IPS-NIHi11 (cell line): Measurements from ENCODE around the gene TBCD.

Experiments used
- DNase-seq: peaks from one replicate; pipeline ENCODE4 v3.0.0; 2012; ENCODE audit warnings: mixed read lengths, low spot score

Gene TBCD

DNA sequence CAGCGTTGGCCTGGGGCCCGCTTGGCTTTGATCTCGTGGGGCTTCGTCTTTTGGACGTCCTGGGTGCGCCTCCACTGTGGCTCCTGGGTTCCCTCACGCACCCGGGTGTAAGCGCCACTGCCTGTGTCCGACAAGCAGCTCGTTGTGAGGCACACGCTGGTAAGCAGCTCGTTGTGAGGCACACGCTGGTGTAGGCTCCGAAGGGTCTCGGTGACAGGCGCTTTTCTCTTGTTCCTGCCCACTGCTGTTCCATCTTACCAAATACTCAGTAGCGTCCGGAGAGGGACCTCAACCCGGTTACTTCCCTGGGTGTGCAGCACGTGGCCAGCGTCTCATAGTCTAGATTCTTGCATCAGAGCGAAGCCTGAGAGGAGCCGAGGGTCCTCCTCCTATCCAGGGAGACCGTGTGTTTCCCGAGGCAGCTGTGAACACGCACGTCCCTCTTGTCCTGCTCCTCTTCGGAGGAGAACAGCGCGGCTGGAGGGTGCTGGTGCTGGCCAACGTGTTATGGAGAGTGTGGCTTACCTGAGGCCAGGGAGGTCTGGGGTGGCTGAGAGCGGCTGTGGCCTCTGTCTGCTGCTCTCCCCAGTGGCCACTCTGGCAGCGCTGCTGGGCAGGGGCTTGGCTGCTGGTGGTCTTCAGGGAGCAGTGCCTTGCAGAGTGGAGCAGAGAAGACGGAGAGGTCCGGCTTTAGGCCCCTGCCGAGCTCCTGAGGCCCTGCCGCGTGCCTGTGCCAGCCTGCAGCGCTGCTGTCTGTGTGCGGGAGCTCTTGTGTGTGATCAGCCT lies 120.1 kb downstream of the TBCD start:
- DNase-seq: no peak

DNA sequence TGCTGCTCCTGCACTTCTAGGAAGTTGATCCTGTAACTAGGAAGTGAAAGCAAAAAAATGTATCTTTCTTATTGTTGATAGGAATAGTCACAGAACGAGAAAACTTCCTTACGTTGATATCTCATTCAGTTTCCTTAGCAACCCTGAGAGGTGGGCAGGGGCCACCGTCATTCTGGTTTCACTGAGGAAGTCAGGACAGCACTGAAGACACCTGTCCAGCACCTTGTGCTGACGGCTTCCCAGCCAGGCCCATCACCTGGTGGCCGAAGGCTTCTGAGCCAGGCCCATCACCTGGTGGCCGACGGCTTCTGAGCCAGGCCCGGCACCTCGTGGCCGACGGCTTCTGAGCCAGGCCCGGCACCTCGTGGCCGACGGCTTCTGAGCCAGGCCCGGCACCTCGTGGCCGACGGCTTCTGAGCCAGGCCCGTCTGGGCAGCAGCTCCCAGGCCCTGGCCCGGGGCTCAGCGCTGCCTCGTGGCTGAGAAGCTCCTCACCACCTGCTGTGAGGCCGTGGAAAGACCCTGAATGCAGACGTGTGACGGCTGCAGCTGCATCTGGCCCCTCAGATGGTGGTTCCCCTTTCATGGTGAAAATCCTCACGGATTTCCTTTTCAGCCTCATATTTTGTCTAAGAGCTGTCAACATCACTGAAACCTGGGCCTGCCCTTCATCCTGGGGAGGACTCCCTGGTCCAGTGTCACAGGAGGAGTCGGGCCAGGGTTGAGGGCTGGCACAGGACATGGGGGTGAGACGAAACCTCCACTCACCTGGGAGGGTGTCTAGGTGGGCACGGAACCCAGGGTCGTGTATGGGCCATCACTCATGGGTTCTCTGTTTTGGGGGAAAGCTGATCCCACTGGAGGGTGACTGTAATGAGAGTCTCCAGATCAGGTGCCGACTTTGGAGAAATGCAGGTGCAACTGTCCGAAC lies 121.0 kb downstream of the TBCD start:
- no peak for DNase-seq

DNA sequence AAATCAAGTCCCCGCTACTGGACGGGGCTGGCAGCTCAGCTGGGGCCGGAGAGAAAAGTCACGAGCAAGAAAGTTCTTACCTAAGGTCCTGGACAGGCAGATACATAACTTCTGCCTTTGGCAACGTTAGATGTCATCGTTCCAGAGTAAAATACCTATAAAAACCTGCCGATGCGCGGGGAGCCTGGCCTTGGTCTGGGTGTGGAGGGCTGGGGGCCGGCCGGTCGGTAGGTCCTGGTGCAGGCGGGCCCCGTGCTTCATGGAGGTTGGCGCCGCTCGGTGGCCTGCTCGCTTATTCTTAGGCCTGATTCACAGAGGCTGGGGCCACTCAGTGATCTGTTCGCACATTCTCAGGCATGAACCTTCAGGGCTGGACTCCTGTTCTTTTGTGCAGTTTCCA lies 121.7 kb downstream of the TBCD start:
- no peak for DNase-seq

DNA sequence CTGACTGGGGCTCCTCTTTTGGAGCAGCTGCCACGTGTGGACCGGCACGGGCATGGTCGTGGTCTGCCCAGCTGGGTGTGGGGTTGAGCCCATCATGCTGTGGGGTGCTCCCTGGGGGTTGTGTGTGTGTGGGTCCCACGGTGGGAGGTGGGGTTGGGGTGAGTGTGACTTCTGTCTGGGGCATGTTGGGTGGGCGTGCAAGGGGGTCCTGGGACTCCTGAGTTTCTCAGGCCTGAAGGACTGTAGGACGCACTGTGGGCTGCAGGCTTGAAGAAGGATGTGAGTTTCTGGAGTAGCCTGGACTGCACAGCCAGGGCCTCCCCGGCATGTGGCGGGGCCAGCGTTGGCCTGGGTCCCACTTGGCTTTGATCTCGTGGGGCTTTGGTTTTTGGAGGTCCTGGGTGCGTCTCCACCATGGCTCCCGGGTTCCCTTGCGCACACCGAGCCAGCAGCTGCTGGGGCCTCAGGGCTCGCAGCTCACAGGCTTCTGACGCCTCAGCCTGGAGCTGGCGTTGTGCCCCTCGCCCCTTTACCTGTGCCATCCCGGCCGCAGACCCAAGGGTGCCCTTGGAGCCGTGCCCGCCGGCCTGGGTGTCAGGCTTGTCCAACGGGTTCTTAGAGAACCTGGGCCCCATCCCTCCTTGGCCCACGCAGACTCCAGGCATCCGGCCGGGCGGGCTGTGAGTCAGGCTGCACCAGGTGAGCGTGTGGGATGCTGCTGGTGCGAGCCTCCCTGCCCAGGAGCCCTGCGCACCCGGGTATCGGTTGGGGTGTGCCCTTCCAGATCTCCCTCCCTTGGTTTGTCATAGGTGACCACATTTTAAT lies 122.4 kb downstream of the TBCD start:
- DNase-seq: no peak

DNA sequence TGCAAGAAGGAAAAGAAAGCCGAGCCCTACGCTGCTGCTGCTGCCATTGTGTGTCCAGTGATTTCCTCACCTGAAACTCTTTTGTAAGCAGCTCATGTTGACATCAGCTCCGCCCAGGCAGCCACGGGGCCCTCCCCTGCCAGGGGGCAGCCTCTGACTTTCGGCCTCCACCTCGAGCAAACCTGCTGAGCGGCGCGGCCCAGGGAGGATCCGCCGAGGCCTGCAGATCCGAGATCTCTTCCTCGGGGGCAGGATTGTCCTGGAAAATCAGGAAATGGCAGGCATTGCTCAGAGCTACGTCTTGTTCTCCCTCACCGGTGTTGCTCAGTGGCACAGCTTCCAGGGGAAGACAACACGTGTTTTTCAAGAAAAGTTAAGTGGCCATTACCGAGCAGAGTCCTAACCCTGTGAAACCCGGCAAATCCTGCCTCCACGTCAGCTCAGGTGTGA lies 123.6 kb downstream of the TBCD start:
- peak; percentile 82 for DNase-seq

DNA sequence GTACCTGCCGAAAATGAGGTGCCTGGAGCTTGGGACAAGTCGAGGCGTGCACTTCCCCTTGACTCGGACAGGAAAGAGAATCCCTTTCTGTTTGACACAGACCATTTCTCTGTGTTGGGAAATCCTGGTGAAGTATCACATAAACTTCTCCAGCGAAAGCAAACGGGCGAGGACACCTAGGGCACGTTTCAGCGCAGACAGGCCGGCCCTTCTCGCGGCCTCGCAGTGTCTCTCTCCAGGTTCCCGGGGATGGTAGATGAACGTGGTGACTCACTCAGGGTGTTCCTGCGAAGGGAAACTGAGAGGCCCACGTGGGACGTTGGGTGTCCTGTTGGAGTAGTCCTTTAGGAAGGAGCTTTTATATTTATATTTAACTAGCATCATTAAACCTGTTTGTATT lies 124.3 kb downstream of the TBCD start:
- DNase-seq: no peak

DNA sequence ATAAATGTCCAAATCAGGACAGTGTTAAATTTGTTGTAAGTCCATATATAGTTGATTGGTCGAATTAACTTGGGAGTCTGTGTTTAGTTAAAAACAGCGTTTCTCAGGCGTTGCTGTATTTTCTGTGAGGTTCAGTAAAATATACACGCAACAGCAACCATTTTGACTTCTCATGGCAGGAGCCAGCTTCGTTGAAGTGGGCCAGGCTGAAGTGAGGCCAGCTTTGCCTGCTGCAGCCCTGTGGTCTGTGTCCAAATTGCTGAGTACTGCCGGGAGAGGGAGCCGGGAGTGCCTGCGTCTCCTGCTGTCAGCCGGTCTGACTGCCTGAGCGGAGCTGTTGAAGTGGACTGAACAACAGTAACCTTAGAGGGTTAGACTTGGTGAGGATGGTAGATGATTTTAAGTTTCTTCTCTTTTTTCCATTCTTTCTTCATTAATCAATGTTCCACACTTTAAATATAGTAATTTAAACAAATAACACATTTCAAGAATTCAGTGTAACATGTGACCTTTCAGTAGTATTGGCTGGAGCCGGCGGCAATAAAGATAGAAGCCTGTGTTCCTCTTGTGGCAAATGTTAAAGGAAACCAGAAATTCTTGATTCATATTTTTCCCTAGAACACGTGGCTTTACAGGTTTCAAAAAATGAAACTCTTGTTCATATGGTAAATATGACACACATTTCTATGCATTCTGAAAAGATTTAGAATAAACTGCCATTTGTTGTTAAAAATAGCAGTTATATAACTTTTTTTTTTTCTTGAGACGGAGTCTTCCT lies 124.9 kb downstream of the TBCD start:
- peak; percentile 79 for DNase-seq

DNA sequence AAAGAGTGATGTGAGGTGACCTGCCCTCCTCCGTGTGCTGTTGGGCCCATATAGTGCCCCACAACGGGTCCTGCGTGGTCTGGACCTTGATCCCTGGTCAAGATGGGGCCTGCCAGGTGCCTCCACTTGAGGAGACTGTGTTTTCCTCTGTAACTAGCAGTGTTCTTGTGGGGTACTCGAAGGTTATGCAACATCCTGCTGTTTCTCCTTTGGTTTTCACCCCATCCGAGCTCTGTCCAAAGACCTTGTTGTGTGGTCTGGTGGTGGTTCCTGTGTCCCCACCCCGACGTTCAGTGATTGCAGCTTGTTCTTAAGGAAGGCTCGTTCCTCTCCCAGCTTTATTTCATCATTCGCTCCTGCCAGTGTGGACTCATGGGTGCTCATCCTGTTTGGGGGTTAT lies 126.7 kb downstream of the TBCD start:
- no peak for DNase-seq

DNA sequence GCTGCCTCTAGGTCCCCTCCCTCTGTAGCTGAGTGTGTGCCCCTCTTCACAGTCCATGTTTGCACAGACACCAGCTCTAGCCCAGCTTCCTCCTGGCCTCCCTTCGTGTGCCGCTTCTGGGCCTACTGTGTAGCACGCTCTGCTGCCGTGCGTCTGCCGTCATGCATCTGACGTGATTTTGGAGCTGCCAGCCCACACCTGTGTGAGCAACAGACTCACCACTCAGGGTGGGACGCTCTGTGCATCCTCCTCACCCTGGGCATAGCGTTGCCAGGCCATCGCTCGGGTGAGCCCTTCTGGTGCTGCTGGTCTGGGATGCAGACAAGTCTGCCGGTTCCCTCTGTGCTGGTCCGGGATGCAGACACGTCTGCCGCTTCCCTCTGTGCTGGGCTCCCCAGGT lies 127.4 kb downstream of the TBCD start:
- no peak for DNase-seq

DNA sequence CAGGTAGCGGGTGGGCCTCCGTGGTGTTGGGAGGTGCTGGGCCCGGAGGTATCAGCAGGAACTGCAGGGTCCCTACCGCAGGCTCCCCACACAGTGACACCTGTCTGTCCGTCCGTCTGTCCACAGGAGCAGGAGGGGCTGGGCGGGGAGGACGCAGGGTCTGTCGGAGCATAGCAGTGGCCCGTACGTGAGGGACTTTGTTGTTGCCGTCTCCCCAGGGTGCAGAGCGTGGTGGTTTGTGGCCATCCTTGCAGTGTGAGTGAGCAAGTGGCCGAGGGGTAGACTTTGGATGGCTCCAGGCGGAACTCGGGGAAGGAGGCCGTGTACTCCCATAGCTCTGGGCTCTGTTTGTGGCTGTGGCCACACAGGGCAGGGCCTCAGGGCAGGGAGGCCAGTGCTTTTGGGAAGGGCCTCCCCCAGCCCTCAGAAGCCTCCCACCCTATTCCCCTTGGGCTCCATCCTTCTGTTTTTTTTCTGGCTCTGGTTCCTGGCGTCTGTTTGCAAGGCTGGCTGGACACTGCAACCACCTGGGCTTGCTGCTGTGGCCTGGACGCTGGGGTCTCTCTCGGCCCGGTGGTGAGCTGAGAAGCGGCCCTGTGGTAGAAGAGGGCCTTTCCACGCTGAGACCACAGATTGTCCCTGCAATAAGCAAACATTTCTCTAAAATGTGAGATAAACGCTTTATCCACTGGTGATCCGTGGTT lies 128.9 kb downstream of the TBCD start:
- no peak for DNase-seq

DNA sequence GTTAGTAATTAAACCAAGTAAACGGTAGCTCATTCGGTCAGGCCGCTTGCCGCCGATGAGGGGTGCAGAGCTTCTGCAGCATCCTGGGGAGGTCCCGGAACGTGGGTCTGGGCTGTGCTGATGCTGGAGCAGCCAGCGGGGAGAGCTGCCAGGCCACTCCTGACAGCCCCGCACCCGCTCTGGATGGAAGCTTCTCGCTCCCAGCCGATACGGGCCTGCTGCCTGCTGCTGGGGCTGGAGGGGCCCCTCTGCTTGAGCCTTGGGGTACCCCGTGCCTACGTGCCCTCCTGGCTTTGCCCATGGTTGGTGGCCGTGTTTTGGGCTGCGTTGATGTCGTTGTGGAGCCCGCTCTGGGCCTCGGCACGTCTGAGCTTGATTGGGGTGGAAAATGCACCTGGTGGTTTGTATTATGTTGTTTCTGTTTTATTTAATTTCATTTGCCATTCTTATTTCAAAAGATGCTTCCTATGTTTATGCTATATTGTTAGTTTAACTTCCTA lies 129.5 kb downstream of the TBCD start:
- DNase-seq: no peak

DNA sequence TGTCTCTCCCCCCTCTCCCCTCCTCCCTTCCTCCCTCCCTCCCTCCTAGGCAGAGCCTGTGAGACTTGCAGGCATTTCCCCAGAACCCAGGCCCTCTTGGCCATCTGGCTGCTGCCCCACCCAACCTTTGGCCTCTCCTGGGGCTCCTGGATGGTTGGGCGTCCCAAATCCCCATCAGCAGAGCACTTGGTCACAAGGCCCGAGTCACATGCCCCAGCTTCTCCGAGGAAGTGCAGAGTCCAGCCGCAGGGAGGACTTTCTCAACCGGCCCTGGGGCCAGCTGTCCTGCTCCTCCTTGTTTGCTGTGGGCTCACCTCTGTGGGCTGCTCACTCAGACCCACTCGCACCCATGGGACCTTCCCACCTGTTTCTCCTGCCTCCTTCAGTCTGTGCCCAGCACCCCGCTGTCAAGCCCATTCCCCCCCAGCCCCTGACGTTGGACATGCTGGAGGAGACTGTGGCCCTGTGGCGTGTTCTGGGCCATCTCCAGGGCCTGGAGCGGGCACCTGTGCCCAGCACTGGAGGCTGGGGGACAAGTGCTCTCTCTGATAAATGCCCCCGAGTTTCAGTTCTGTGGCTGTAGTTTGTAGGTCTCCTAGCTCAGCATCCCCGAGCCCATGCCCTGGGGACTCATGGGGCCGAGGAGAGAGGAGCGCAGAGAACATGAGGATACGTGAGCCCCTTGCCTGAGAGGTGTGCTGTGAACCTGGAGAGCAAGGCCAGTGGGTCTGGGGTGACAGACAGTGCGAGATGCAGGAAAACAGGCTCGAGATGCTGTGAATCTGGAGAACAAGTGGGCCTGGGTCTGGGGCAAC lies 130.2 kb downstream of the TBCD start:
- DNase-seq: no peak

DNA sequence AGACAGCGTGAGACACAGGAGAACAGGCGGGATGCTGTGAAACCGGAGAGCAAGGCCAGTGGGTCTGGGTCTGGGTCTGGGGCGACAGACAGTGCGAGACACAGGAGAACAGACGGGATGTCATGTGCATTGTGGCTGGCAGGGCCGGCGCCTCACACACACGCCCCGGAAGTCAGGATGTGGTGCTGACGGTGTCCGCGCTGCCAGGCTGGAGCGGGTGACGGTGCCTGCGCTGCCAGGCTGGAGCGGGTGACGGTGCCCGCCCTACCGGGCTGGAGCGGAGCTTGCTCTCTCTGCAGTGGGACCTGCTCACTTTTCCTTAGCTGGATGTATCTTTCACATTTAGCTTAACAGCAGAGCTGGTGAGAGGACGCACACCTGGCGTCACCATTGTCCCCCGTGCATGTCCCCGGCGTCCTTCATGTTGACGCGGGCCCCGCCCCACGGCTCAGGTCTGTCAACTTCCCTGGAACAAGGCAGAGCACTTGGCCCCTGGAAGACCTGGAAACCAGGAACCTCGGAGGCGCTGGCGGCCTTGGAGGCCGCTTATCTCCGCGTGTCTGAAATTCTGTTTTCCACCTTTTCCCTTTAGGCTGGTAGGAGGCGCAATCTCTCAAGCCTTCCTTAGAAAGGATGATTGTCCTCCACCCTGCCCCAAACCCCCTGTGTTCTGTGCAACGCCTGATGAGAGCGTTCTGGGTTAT lies 131.0 kb downstream of the TBCD start:
- no peak for DNase-seq

DNA sequence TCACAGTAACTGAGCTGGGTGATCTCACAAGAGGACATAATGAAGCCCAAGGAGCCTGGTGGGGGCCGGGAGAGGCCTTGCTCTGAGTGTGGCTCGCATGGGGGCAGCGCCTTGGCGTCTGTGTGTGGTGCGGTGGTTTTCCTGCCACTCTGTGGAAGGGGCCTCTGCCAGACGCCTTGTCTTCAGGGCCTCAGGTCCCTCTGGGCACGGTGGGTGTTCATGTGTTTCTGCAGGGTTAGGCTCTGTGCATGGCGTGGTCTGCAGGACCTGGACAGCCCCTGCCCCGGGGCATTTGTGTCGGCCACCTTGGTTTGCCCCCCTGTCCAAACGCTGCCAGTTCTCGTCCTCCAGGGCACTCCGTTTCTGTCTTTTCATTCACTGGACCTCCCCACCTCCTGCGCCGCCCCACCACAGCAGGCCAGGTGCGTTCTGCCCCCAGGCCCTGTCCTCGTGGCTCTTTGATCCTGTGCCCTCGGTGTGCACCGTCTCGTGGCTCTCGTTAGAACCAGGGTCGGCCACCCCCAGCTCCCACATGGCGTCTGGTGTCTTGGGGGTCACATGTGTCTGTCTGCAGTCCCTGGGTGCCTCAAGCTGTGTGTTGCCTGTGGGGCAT lies 131.7 kb downstream of the TBCD start:
- DNase-seq: no peak

DNA sequence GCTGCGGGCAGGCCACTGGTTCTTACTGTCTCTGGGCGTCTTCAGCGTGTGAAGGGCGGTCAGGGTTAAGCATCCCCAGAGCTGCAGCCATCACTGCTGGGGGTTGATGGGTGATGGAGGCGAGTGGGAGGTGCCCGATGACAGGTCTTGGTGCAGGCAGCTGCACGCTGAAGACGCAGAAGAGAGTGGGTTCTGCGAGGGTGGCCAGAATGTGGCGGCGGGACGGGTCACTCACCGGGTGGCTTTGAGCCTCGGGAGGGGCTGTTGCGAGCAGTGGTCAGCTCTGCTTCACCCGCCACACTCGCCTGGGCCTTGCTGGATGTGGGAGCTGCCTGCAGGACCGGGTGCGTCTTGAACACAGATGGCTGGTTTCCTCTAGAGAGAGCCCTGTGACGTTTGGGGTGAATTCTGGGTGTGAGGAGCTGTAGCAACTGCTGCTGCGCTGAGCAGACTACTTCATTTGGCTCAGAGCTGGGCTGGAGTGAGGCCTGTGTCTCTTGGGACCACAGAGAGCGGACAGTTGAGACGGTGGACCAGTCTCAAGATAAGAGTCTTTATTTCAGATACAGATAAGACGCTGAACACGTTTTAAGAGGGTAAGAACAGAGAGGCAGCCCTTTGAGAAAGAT lies 132.6 kb downstream of the TBCD start:
- DNase-seq: no peak

DNA sequence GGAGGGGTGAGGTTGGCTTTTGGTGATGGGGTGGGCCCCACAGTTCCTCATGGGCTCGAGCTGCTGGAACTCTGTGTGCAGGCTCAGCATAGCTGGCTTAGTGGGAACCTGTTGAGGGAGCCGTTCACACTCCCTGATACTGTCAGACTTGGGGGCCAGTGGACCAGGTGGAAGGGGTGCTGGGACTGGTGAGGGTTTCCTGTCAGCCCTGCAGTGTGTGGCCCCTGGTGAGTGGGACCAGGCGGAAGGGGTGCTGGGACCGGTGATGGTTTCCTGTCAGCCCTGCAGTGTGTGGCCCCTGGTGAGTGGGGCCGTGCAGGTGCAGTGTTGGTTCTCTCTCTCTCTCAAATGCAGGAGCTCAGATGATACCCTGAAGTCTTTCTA lies 133.1 kb downstream of the TBCD start:
- no peak for DNase-seq

DNA sequence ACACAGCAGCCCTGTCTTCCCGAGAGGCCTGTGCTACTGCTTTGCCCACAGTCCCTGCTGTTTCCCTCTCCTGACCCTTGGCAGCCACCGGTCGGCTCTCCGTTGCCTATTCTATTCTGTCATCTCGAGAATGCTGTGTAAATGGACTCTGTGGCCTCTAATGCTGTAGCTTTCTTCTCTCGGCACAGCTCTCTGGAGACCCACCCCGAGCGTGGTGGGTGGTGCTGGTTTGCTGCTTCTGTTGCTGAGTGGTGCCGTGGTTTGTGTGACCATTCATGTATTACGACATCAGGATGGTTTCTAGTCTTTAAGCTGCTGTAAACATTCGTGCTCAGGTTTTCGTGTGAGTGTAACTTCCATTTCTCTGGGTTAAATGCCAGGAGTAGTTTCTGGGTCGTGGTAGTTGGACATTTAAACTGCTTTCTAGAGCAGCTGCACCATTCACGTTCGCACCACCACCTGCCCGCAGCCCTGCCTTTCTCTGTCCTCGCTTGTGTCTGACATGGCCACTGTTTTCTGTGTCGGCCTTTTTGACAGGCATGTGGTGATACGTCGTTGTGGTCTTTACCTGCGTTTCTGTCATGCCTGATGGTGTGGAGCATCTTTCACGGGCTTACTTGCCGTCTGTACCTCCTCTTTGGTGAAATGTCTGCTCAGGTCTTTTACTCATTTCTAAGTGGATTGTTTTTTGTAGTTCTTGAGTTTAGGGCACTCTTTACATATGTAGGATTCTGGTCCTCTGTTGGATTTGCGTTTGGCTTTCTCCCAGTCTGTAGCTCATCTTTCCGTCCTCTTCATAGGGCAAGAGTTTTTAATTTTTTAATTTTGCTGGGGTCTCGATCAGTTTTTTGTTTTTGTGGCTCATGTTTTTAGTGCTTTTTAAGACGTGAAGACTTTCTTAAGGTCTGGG lies 135.6 kb downstream of the TBCD start:
- DNase-seq: no peak
